Smooth muscle cell (in vitro differentiated cells): ENCODE measurements around the gene ESRRA. TPM values are rescaled to one million over a fixed set of nuclear protein-coding genes. Genes with fewer than 3 reads are reported as not detected.

Experiments
- DNase-seq: peaks from one replicate; lab custom pipeline; 2025; ENCODE audit not compliant: unreplicated experiment; lab: John Stamatoyannopoulos, UW
- H2AFZ ChIP-seq: fragments of 200-600 bp; sonication (generic); 2 replicates; pipeline ENCODE4 v1.6.0; 2016; ENCODE audit warnings: antibody characterized with exemption, low read depth, mild to moderate bottlenecking
- H3F3A ChIP-seq: fragments of 200-600 bp; sonication (generic); 2 replicates; pipeline ENCODE4 v1.6.0; 2017; ENCODE audit warnings: antibody characterized with exemption, low read depth
- H3K27ac ChIP-seq: fragments of 200-600 bp; sonication (generic); 2 replicates; pipeline ENCODE4 v1.5.1; 2016; ENCODE audit warnings: low read depth, mild to moderate bottlenecking
- H3K27me3 ChIP-seq: fragments of 200-600 bp; sonication (generic); 2 replicates; pipeline ENCODE4 v1.6.1; 2016; ENCODE audit warnings: low read depth, mild to moderate bottlenecking
- H3K36me3 ChIP-seq: fragments of 200-600 bp; sonication (generic); 2 replicates; pipeline ENCODE4 v1.5.1; 2016; ENCODE audit warnings: low read depth
- H3K4me1 ChIP-seq: fragments of 200-600 bp; sonication (generic); 2 replicates; pipeline ENCODE4 v1.5.1; 2016; ENCODE audit warnings: low read depth
- H3K4me2 ChIP-seq: fragments of 200-600 bp; sonication (generic); 2 replicates; pipeline ENCODE4 v1.6.0; 2016; ENCODE audit warnings: mild to moderate bottlenecking
- H3K4me3 ChIP-seq: fragments of 200-600 bp; sonication (generic); 2 replicates; pipeline ENCODE4 v1.5.1; 2016; ENCODE audit warnings: mild to moderate bottlenecking
- H3K79me2 ChIP-seq: fragments of 200-600 bp; sonication (generic); 2 replicates; pipeline ENCODE4 v1.6.0; 2016; ENCODE audit warnings: low read depth, mild to moderate bottlenecking
- H3K9ac ChIP-seq: fragments of 200-600 bp; sonication (generic); 2 replicates; pipeline ENCODE4 v1.6.0; 2016; ENCODE audit warnings: low read depth
- H3K9me3 ChIP-seq: fragments of 200-600 bp; sonication (generic); replicated peaks from 2 replicates; pipeline ENCODE4 v1.5.1; 2016; ENCODE audit warnings: low read depth
- H4K20me1 ChIP-seq: fragments of 200-600 bp; sonication (generic); 2 replicates; pipeline ENCODE4 v1.6.0; 2016; ENCODE audit warnings: low read depth
- CTCF ChIP-seq: fragments of 200-600 bp; sonication (generic); IDR thresholded peaks from 2 replicates; pipeline ENCODE4 v1.5.1; 2017; ENCODE audit warnings: borderline replicate concordance, mild to moderate bottlenecking, antibody characterized with exemption; ENCODE audit not compliant: insufficient read depth, poor library complexity, severe bottlenecking
- WGBS: methylation state at CpG from one replicate; pipeline ENCODE4 v1.1.7; 2016; ENCODE audit warnings: low lambda C conversion rate; 5-methylcytosine and 5-hydroxymethylcytosine counted together
- polyA plus RNA-seq: library from polyadenylated mRNA; unstranded; fragments of >200 nt; fragmentation: Nextera tagmentation; extraction: Ambion mirVana; gene quantifications from 2 replicates; pipeline ENCODE4 v1.2.1, GENCODE V29; 2016
- total RNA-seq: library from RNA; depleted of rRNA; stranded (reverse); fragments of >200 nt; gene quantifications from 2 replicates; pipeline ENCODE4 v1.2.3, GENCODE V29; 2014

Gene ESRRA
- total and polyA plus RNA-seq, 2 experiments from 2014 or later, result 8.0 to 16.7 TPM

GRCh38 chr11:64276653-64277431 is 28.5 kb upstream of the ESRRA start:
- no peaks in the 10 kb centered on the region for H3K27me3 ChIP-seq
- no peaks in the 10 kb centered on the region for H4K20me1 ChIP-seq
- no peaks in the 10 kb centered on the region for H3K79me2 ChIP-seq
- no peak overlapping the region for H3K4me2 ChIP-seq
- H3F3A ChIP-seq, result no peaks in the 10 kb centered on the region
- no peaks in the 10 kb centered on the region for H3K9me3 ChIP-seq
- H3K36me3 ChIP-seq, result no peaks in the 10 kb centered on the region
- no peaks in the 10 kb centered on the region for H3K4me1 ChIP-seq
- no peak overlapping the region for H3K9ac ChIP-seq
- DNase-seq, result no peak
- H3K27ac ChIP-seq, result no peak overlapping the region
- H3K4me3 ChIP-seq, result no peak overlapping the region
- 89% methylated on average over 17 of the region's 17 CpGs for WGBS
- H2AFZ ChIP-seq, result no peak overlapping the region
- no peak for TF ChIP-seq CTCF

- TF ChIP-seq CTCF, result no peak
- no peaks in the 10 kb centered on the region for H4K20me1 ChIP-seq
- no peak overlapping the region for H3K4me2 ChIP-seq
- no peak overlapping the region for H3K9ac ChIP-seq
- H3K9me3 ChIP-seq, result no peaks in the 10 kb centered on the region
- H3K4me1 ChIP-seq, result peaks cover 2% of the 10 kb centered on the region
- H3F3A ChIP-seq, result no peaks in the 10 kb centered on the region
- no peaks in the 10 kb centered on the region for H3K27me3 ChIP-seq
- no peak overlapping the region for H3K27ac ChIP-seq
- no peak overlapping the region for H2AFZ ChIP-seq
- H3K79me2 ChIP-seq, result peaks cover 10% of the 10 kb centered on the region
- WGBS, result 98% methylated on average over 8 of the region's 8 CpGs
- H3K4me3 ChIP-seq, result no peak overlapping the region
- DNase-seq, result no peak
- no peaks in the 10 kb centered on the region for H3K36me3 ChIP-seq
Measured at GRCh38 chr11:64278576-64279190, 26.6 kb upstream of the ESRRA start.

- H3K9me3 ChIP-seq, result no peaks in the 10 kb centered on the region
- no peak for TF ChIP-seq CTCF
- no peak overlapping the region for H3K9ac ChIP-seq
Measured at GRCh38 chr11:64281957-64282770, 23.2 kb upstream of the ESRRA start.

More at GRCh38 chr11:64281957-64282770, 23.2 kb upstream of the ESRRA start:
- Histone ChIP-seq H3K4me1 (peaks cover 11% of the 10 kb centered on the region), H3F3A (no peaks in the 10 kb centered on the region), H3K27me3 (no peaks in the 10 kb centered on the region), H3K4me3 (no peak overlapping the region), H3K4me2 (no peak overlapping the region), H4K20me1 (no peaks in the 10 kb centered on the region), H3K36me3 (no peaks in the 10 kb centered on the region), H2AFZ (no peak overlapping the region), H3K79me2 (peaks cover 15% of the 10 kb centered on the region), H3K27ac (no peak overlapping the region)
- WGBS, result 96% methylated on average over 22 of the region's 22 CpGs
- DNase-seq, result no peak
